GM12873 (cell line): Measurements from ENCODE around the gene ZHX3.

ENCODE experiments used
- CTCF ChIP-seq: IDR thresholded peaks from 2 replicates; pipeline ENCODE4 v1.5.1; 2012; ENCODE audit warnings: low read depth, mild to moderate bottlenecking, moderate library complexity, low read length, control low read depth; ENCODE audit not compliant: insufficient read depth; ENCODE audit errors: missing control alignments

Gene ZHX3

GRCh38 chr20:41327178-41327577 lies 9.6 kb upstream of the ZHX3 start:
- no peak for TF ChIP-seq CTCF

DNA sequence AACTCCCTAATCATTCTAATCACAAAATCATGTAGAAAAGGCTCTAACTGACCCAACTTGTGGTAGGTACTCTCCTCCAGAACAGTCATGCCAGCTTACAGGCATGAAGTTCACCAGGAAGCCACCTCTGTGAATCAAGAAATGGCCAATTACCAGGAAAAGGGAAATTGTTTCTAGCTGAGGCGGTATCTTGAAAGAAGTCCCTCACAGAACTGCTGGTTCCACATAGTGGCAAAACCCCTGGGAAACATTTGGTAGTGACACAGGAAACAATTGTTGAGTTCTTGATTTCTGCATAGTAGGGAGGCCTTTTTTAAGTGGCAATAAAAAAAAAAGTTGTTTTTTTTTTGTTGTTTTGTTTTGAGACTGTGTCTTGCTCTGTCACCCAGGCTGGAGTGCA lies 3.4 kb upstream of the ZHX3 start:
- no peak for TF ChIP-seq CTCF

DNA sequence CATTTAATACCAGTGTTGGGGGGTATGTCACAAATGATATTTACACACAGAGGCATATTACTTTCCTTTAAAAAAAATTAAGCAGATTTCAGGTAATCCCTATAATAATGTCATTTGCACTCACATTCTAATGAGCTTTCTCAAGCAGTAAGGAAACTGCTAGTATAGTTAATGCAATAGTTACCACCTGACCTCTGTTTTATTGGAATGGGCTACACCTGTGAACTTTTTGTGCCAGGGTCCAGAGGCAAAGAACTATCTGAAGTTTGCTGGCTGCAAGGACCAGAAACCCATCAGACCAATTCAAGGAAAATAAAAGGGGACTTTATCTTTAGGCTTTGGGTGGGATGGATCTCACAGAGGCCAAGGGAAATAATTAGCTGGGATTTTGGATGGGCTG lies 2.9 kb upstream of the ZHX3 start:
- TF ChIP-seq CTCF = no peak

DNA sequence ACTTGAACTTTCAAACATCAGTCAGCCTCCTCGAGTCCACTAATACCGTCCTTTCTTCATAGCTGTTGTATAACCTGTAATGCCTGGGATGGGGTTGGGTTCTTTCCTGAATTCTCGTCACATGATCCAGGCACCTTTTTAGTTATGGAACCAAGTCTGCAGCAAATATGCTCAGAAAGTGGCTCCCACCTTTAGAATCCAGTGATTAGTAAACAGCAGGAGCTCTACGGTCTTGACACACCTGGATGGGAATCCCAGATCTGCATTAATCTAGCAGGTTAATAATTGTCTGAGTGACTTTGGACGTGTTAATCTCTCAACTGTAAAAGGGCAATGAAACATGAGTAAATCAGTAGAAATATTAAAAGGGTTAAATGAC lies 729 bp upstream of the ZHX3 start:
- no peak for TF ChIP-seq CTCF

DNA sequence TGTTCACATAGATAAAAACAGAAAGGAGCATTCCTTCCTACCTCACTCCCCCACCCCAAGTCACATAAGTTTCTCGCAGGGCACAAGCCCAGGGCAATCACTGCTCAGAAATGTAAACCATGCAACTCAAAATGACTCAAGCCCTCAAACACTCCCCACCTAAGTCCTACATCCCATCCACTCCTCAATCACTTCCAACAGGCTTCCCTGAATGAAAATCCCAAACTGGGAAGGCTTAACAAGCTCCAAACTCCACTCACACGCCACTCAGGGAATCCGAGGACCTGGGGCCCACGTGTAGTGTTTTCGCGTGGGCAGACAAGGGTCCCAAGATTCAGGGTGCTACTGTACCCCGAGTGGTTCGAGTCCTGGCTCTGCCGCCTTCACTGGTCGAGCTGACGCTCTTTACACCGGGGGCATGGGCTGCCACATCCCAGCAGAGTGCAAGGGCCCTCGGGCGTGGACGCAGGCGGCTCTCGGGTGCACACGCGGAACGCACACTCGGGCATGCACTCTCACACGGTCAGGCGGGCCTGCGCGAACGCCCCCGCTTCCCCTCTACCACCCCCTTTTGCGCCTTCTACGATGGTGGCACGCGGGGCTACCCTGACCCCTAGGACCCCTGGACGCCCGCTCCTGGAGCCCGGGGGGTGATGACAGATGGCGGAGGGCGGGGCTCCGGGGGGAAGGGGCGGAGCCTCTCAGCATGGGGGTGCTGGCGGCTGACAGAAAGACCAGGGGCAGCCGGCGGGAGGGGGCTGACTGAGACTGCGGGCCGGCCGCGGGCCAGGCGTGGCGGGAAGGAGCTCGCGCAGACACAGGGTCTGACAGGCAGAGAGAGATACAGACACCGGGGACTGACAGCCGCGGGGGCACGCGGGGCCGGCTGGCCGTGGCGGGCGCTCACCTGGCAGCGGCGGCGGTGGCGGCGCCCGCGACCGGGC lies 657 bp downstream of the ZHX3 start:
- TF ChIP-seq CTCF = no peak

GRCh38 chr20:41316051-41316450 lies 1.5 kb downstream of the ZHX3 start:
- no peak for TF ChIP-seq CTCF

DNA sequence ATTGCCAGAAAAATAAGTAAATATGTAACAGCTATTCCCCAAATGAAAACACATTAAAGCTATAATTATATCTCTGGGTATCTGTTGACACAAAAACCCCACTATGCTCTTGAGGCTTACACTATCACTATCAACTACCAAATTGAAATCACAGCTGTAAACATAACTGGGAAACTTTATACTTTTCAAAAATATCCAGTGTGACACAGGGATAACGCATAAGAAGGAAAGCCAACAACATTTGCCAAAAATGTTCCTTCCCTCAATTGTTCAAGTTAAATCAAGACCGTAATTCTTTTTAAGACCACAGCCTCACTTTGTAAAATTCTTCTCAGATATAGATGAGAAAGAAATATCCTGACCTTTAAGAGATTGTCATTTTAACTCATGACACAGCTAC lies 3.1 kb downstream of the ZHX3 start:
- no peak for TF ChIP-seq CTCF
